Ishikawa (cell line): ENCODE measurements around the gene CELF2.

Experiments used
- CEBPB ChIP-seq: IDR thresholded peaks from 2 replicates; pipeline ENCODE4 v1.6.1; 2012
- CREB1 ChIP-seq: IDR thresholded peaks from 2 replicates; pipeline ENCODE4 v1.6.1; 2012; ENCODE audit warnings: low read depth
- EGR1 ChIP-seq: IDR thresholded peaks from 2 replicates; pipeline ENCODE4 v1.6.1; 2012
- EP300 ChIP-seq: IDR thresholded peaks from 2 replicates; pipeline ENCODE4 v1.6.1; 2012; ENCODE audit warnings: borderline replicate concordance
- FOXM1 ChIP-seq: IDR thresholded peaks from 2 replicates; pipeline ENCODE4 v1.6.1; 2012; ENCODE audit warnings: low read depth, borderline replicate concordance
- MAX ChIP-seq: IDR thresholded peaks from 2 replicates; pipeline ENCODE4 v1.6.1; 2012
- RAD21 ChIP-seq: IDR thresholded peaks from 2 replicates; pipeline ENCODE4 v1.6.1; 2012; ENCODE audit warnings: low read depth
- TAF1 ChIP-seq: IDR thresholded peaks from 2 replicates; pipeline ENCODE4 v1.6.1; 2012; ENCODE audit warnings: low read depth, mild to moderate bottlenecking
- TCF12 ChIP-seq: IDR thresholded peaks from 2 replicates; pipeline ENCODE4 v1.6.1; 2012; ENCODE audit warnings: low read depth
- USF1 ChIP-seq: IDR thresholded peaks from 2 replicates; pipeline ENCODE4 v1.6.1; 2012
- YY1 ChIP-seq: IDR thresholded peaks from 2 replicates; pipeline ENCODE4 v1.6.1; 2012; ENCODE audit warnings: low read depth
- ZBTB7A ChIP-seq: IDR thresholded peaks from 2 replicates; pipeline ENCODE4 v1.6.1; 2012; ENCODE audit warnings: low read depth
- TF ChIP-seq, protein P1 (sequence below): IDR thresholded peaks from 2 replicates; pipeline ENCODE4 v1.6.1; 2012; ENCODE audit warnings: low read depth, mild to moderate bottlenecking

DNA sequence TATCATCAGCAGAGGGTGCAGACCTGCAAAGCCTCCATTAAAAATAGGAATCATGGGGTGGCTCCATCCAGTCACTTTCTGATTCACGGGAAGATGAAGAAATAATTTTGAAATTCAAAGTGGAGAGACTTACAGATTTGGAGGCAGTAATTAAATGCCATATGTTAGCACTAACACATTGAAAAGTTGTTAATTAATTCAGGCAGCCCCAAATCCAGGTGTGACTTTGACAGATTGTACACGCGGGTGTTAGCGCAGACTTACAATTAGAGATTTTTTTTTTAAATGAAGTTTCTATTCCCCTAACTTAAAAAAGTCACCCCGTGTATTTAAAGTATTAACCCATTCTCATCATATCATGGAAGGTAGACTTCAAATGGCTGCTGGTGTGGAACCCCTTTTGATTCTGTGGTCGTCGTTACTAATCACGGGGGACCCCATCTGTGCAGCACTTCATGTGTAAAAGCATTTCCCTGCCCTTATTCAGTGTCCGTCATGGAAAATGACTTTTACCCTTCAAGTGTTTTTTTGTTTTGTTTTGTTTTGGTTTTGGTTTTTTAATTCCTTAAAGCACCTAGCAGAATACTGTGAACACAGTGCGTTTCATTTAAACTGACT, 235.8 kb downstream of the CELF2 start:
- TF ChIP-seq FOXM1 (no peak), EP300 (no peak), MAX (no peak), CEBPB (no peak), RAD21 (no peak), USF1 (no peak), YY1 (no peak), TAF1 (no peak), EGR1 (no peak), ZBTB7A (no peak), CREB1 (no peak), TCF12 (no peak)
- TF ChIP-seq, protein P1, sequence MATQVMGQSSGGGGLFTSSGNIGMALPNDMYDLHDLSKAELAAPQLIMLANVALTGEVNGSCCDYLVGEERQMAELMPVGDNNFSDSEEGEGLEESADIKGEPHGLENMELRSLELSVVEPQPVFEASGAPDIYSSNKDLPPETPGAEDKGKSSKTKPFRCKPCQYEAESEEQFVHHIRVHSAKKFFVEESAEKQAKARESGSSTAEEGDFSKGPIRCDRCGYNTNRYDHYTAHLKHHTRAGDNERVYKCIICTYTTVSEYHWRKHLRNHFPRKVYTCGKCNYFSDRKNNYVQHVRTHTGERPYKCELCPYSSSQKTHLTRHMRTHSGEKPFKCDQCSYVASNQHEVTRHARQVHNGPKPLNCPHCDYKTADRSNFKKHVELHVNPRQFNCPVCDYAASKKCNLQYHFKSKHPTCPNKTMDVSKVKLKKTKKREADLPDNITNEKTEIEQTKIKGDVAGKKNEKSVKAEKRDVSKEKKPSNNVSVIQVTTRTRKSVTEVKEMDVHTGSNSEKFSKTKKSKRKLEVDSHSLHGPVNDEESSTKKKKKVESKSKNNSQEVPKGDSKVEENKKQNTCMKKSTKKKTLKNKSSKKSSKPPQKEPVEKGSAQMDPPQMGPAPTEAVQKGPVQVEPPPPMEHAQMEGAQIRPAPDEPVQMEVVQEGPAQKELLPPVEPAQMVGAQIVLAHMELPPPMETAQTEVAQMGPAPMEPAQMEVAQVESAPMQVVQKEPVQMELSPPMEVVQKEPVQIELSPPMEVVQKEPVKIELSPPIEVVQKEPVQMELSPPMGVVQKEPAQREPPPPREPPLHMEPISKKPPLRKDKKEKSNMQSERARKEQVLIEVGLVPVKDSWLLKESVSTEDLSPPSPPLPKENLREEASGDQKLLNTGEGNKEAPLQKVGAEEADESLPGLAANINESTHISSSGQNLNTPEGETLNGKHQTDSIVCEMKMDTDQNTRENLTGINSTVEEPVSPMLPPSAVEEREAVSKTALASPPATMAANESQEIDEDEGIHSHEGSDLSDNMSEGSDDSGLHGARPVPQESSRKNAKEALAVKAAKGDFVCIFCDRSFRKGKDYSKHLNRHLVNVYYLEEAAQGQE = no peak
